SKM-1 (cell line): ENCODE measurements around the gene PCIF1.
A peak's percentile ranks its signal among the peaks of the same experiment; 100 is the strongest.
"Not testable (repeated sequence)": the region's sequence is repeated elsewhere in the genome, so short reads cannot be mapped to it uniquely, and the experiment has no call there.

Experiments used
- DNase-seq: peaks from one replicate; lab custom pipeline; 2025; ENCODE audit not compliant: unreplicated experiment; lab: John Stamatoyannopoulos, UW

The PCIF1 gene

DNA sequence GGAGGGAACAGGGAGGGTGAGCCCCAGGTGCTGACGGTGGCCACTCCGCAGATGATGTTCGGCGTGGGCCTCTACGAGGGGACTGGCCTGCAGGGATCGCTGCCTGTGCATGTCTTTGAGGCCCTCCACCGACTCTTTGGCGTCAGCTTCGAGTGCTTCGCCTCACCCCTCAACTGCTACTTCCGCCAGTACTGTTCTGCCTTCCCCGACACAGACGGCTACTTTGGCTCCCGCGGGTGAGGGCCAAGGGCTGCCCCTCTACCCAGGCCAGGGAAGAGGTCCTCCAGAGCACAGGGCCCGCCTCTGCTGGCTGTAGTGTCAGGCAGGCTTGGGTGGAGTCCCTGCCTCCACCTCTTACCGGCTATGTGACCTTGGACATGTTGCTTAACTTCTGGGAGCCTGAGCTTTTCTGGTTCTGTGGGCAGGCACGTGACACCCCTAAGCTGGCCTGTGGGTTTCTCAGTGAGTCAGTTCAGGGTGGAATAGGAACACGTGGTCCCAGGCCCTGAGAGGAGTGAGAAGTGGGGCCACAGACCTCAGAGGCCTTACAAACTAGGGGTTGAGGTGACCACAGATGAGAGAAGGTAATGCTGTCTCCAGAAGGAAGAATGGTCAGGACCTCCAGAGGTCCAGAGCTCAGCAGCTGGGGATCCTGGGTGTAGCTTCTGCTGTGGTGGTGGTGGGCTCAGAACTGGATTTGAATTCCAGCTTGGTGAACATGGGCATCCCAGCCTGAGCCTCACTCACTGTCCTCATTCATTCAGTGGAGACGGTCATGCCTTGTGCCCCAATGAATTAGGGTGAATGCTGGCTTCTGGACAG is 11.9 kb downstream of the PCIF1 start:
- DNase-seq: peak; percentile 93

DNA sequence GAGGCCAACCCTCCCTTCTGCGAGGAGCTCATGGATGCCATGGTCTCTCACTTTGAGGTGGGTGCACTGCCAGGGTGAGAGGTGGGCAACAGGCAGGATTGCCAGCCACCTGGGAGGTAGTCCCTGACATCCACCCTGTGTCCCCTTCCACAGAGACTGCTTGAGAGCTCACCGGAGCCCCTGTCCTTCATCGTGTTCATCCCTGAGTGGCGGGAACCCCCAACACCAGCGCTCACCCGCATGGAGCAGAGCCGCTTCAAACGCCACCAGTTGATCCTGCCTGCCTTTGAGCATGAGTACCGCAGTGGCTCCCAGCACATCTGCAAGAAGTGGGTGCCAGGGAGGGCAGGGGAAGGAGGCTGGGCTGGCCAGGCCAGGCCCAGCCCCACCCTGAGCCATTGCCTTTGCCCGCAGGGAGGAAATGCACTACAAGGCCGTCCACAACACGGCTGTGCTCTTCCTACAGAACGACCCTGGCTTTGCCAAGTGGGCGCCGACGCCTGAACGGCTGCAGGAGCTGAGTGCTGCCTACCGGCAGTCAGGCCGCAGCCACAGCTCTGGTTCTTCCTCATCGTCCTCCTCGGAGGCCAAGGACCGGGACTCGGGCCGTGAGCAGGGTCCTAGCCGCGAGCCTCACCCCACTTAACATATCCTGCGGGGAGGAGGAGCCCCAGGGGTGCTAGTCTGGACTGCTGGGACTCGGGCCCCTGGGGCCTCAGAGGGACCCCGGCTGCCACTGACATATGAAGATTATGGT is 12.8 kb downstream of the PCIF1 start:
- no peak for DNase-seq

DNA sequence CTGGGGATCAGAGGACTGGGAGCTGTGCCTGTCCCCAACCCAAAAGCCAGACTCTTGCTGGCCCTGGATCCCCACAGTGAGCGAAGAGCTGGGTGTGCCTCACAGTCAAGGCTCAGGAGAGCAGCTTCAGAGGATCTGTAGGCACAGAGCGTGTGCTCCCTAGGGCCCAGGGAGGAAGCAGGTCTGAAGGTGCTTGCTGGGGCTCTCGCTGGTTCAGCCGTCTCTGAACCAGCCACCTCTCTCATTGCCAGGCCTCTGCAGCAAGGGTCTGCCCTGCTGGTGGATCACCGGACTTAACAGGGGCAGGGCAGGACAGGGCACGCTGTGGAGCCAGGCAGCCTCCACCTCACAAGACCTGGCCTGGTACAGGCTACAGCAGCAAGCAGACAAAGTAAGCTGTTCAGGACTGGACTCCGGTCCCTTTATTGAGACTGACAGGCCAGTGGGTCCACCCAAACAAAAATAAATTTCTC is 13.8 kb downstream of the PCIF1 start:
- DNase-seq: no peak

DNA sequence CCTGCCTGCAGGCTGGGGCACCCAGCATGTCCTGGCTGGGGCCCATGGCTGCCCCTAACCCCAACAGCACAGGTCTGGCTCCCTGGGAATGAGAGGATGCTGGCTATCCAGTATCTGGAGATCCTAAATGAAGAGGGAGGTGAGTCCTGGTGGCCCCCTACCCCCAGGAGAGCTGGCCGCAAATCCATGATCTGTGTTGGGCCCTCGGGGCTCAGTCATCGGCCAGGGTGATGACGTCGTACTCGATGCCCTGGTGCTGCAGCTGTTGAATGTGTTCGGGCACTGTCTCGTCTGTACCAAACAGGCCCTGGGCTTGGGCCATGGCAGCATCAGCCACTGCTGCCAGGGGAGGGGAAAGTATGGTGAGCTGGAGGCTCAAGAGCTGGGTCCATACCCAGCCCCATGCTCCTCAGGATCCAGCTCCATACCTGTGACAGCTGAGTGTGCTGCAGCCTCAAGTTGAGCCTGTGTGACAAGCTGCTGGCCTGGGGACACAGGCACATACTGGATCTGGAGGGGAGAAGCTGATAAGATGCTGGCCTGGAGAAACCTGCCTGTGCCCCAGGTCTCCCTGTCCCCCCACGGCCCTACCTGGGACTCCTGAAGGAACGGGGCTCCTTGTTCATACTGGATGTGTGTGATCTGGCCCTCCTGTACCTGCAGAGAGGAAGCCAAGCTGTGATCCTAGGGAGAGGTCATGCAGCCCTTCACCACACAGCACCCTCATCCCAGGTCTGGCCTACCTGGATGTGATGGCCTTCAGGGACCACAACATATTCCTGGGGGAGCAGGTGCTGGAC is 14.5 kb downstream of the PCIF1 start:
- DNase-seq: no peak

DNA sequence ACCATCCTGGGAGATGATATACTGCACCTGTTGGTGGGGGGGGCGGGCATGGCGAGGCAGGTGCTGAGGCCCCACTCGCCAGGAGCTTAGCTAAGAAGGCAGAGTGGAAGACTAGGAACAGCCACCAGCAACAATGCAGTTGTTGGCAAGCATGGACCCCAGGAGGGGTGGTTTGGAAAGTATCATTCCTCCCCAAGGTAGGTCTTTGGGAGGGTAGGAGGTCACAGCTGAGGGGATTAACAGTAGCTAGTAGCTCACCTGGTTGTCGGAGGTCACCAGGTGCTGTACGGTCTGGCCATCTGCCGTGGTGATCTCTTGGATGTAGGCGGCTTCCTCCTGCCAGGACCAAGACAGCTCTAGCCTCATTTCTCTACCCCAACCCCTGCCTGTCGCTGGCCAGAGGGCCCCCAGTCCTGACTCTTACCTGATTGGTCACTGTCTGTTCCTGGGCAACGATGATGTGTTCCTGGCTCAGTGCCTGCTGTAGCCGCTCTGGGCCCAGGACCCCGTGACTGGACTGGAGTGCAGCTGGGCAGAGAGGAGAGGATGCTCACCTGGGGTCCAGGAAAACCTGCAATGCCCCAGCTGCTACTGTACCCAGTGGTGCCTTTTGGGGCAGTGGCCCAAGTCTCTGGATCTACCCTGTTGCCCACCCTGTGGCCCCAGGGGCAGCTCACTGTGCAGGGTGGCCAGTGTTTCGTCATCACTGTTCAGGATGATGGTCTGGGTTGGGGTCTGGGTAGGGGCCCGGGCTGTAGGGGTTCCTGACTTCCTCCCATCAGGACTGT is 15.3 kb downstream of the PCIF1 start:
- no peak for DNase-seq

DNA sequence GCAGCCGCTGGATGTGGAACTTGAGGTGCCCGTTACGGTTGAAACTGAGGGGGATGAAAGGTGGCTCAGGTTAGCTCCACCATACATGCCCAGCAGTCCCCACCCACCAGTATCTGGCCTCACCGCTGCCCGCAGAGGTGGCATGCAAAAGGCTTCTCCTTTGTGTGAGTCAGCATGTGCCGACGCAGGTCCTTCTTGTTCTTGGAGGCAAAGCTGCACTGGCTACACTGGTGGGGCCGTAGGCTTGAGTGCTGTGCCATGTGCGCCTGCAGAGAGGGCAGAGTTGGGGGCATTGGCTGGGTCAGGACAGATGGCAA is 15.8 kb downstream of the PCIF1 start:
- no peak for DNase-seq

DNA sequence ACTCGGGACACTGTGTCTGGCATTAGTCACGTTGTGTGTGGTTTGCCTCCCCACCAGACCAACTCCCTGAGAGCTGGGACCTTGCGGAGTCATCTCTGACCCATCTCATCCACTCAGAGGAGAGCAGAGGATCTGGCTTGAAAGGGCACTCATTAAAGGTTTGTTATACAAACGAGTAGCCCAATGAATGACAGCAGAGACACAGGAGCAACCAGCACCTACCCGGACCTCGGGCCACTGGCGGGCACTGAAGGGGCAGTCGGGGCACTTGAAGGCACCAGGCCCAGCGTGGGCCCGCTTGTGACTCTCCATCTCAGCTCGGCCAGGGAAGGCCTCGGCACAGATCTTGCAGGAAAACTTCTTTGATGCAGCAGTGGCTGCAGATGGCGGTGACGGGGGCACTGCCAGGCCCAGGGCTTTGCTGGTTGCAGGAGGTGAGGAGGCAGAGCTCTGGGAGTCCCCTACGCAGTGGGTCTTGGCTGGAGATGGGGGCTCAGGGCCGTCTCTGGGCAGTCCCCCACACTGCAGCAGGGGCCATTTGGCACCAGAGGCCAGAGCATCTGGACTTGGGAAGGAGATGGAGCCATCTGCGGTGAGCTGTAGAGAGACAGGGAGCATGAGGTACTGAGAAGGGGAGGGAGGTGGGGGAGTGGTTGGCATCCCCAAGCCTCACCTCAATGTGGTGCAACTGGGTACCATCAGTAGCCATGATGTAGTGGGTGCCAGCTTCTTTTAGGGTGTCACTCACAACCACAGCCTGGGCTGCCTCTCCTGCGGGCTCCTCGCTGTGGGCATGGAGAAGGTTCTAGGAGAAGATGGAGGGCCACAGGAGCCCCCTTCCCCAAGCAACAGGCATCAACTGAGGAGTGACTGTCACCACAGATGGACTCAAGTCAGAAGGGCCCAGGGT is 17.7 kb downstream of the PCIF1 start:
- DNase-seq: no peak

DNA sequence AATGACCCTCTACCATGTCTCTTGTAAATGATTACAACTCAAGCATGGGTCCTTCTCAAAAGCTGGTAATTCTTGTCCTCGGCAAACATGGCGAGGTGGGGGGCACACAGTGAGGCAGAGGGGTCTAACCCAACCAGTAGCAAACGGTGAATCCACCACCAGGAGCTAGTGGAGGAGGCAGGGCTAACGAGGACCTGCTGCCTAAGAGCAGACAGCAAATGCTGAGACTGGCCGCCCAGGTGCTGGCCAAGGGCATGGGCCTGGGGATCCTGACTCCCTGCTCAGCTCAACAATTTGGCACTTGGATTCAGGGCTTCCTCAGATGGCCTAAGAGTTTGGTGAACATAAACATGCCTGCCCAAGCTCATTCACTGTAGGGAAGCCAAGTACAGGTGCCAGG is 18.4 kb downstream of the PCIF1 start:
- no peak for DNase-seq

DNA sequence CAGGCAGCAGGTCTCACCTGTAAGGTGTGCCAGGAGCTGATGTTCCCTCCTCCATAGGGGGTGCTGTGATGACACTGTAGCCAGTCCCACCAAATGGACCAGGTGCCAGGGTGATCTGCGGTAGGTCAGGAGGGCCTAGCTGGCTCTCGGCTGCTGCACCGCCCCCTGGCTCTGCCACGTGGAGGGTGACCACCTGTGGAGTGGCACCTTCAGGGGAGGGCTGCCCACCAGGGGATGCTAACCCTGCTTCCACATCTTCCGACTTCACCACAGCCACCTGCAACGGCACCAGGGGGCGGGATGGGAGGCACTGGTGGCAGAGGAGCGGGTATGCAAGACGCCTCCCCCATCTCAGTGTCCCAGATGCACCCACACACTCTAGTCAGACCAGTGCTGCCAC is 19.2 kb downstream of the PCIF1 start:
- no peak for DNase-seq

DNA sequence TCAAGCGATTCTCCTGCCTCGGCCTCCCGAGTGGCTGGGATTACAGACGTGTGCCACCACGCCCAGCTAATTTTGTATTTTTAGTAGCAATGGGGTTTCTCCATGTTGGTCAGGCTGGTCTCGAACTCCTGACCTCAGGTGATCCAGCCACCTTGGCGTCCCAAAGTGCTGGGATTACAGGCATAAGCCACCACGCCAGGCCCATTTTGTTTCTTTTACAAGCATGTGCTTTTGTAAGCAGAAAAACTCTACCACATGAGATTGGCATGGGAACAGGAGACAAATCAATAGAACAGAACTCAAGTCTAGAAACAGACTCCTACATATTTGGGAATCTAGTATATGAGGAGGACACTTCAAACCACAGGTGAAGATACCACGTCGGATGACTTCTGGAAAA is 21.8 kb downstream of the PCIF1 start:
- not testable (repeated sequence) for DNase-seq

DNA sequence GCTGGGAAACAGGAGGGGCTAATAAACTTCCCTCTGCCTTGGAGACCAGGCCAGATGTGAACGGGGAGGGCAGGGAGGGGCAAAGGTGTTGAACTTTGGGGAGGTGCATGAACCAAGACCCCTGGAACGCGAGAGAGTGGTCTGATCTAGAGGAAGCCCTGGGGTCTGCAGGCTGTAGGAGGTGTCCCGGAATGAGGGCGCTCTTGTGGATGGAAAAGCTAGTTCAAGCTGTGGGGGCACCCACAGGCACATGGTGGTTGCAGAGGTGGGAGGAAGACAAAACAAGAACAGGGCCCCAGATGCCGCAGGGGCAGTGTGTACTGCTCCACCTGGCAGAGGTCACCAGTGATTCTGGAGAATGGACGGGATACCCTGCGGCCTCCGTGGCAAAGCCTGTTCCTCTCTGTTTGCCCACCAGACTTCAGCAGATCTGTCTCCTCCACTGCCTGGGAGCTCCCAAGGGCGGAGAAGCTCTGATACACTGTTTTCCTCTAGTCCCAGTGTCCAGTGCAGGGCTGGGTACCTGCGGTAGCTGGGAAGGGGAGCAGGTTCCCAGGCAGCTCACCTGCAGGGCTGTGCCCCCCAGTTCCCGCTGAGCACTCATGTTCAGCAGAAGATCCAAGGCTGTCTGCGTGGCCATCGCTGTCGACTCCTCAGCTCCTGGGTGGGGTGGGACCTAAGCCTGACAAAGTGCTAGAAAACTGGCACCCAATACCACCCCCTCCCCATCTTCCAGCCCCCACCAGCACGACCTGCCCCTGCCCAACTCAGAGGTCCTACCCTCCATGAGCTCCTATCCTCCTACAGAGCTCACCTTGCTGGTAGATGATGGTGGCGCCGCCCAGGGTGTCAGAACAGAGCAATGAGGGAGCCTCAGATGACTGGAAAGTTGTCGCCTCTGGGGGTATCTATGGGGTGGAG is 22.8 kb downstream of the PCIF1 start:
- no peak for DNase-seq

DNA sequence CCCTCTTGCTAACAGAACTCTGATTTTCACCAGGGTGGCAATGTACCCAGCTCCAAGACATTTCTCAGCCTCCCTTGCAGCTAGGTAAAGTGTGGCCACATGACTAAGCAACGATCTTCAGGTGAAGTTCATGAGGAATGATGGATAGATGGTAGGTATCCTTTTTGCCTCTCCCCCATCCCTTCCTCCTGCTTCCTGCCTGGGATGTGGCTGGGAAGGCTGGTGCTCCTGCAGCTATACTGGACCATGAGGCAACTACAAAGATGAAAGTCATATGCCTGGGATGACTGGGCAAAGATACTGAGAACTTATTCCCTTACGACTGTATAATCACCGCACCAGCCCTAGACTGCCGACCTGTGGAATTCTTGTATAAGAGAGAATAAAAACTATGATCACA is 24.1 kb downstream of the PCIF1 start:
- no peak for DNase-seq

DNA sequence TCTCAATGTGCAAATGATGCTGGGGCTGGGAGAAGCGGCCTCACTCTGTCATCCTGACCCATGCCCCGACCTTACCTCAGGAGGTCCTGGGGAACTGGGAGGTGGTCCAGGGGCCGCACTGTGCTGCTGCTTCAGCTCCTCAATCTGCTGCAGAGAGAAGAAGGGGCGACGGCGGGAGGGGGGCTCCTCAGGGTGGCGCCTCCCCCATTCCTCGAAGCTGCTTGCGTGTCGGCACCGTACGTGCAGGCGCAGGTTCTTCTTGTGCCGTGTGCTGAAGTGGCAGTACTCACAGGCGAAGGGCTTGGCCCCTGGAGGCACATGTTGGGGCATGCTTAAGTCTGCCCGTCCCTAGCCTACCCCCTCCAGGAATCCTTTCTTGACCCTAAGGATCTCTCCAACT is 24.6 kb downstream of the PCIF1 start:
- DNase-seq: no peak

DNA sequence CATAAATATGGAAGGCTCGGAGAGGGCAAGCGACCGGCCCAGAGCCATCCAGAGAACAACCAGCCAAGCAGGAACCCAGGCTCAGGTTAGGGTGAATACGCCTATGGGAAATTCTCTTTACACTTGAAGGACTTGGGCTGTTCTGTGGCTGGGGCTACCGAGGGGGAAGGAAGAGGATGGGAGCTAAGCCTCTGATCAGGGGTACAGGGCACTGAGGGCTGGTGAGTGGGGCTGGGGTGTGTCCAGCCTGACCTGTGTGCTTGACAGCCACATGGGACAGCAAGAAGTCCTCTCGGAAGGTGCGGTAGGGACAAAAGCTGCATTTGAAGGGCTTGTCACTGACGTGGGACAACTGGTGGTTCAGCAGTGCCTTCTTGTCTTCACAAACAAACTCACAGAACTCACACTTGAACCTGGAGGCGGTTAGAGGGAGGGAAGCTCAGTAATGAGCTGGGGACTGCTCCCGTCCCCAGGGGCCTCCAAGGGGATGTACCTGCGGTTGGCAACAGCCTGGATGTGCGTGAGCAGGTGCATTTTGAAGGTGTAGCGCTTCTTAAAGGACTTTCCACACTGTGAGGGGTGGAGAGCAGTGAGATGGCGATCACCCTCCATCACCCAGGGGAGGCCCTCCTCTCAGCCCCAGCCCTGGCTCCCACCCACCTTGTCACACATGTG is 25.6 kb downstream of the PCIF1 start:
- no peak for DNase-seq

DNA sequence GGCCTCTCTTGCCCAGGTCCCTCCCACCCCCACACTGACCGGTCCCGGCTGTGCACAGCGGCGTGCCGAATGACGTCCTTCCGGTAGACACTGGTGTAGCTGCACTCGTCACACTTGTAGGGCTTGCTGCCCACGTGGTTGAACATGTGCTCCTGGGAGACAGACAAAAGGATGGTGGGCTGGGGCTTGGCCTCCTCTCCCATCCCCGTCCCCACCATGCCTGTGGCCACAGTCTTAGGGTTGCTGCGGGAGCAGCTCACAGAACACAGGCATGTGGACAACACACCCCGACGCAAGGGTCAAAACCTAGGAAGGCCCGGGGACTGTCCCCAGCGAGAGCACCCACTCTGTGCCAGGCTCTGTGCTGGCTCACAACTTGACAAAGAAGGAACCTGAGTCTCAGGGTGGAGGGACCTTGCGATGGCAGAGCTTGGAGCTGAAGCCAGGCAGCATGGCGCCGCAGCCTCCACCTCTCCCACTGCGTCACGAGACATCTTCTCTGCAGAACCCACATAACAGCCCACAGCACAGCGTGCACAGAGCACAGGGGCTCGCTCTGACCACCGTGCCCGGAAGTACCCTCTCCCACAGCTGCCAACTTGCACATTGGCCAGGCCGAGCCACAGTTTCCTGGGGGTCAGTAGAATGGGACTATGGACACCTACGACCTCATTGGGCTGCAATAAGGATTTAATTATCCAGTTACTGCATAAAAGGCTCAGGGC is 27.7 kb downstream of the PCIF1 start:
- DNase-seq: no peak

DNA sequence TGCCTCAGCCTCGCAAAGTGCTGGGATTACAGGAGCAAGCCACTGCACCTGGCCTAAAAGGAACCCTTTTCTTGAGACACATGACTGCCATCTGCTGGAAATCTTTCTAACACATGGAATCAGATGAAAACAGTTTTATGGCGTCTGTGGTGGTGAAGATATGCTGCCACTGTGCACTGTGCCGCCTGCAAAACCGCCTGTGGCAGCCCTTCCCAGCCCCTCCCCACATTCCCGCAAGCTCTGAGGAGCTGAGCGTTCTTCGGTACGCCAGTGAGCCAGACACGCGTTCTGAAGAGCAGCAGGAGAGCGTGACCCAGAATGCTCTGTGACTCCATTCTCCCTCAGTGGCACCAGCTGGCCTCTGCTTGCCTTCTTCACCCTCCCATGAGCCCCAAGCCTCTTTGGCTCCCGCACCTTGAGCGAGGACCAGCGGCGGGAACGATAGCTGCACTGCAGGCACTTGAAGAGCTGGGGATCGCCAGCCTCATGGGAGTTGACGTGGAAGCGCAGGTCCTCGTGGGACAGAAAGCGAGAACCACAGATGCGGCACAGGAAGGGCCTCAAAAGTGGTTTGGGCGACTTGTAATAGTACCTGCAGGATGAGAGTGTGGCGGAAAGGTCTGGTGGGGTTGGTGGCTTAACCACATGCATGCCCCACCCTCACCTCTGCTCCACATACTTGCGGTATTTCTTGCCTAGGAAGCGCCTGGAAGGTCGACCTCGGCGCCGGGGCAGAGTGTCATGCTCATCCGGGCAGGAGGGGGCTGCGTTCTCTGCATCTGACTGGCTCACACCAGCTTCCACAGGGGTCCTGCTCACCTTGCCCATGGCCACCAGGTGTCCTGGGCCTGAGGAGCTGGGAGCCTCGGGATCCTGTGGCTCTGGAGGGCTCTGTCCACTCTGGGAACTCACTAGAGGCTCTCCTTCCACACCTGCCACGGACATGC is 28.8 kb downstream of the PCIF1 start:
- DNase-seq: no peak

DNA sequence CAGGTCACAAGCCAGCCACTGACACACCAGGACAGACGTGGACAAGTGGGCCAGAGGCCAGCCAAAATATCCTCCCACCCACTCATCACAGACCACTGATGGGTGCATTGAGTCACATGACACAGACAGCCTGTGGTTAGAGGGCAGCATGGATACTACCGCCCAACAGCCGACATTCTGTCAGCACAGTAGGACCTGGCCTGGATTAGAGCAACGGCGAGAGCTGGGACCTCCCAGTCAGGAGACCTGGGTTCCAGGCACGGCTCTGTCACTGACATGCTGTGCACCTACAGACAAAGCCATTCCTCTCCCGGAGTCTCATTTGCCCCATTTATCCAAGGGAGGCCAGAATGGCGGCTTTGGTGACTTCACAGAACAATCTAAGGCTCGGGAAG is 29.5 kb downstream of the PCIF1 start:
- DNase-seq: no peak
